Measurements from ENCODE around the gene RNF41.
A peak's percentile ranks its signal among the peaks of the same experiment; 100 is the strongest.
"Not testable (repeated sequence)": the region's sequence is repeated elsewhere in the genome, so short reads cannot be mapped to it uniquely, and the experiment has no call there.

Gene RNF41

DNA sequence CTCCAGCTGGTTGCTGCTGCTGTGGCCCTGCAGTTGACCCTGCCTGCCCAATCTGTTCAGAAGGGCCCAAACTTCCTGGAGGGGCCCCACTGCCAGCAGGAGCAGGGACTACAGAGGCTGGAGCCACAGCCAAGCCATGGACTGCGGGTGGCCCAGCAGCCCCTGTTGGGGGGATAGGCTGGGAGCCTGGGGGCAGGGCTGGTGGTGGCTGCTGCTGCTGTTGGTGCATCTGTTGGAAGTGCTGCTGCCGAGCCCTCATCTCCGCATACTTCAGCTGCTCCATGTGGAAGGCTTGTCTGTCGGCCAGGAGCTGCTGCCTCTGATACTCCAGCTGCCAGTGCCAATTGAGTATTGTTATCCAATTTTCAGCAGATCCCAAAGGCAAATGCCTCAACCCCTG is 56.4 kb downstream of the RNF41 start:
- DNase-seq (ENCODE audit: low read depth) = no peak

DNA sequence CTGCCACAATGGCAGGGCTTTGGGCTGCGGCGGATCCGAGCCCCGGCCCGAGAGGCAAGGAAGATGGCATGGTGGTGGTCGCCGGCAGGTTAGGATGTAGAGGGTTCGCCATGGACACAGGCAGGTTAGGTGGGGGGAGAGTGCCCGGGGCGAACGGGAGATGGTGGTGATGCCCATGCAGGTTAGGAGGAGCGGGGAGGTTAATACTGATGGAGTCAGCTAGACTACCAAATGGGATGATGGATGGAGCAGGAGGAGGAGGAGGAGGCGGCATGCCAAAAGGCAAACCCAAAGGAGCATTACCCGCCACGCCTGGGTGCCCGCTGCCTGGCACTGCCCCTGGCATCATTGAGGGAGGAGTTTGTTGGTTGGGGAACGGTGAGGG is 57.4 kb downstream of the RNF41 start:
- no peak for DNase-seq (ENCODE audit: low read depth)

DNA sequence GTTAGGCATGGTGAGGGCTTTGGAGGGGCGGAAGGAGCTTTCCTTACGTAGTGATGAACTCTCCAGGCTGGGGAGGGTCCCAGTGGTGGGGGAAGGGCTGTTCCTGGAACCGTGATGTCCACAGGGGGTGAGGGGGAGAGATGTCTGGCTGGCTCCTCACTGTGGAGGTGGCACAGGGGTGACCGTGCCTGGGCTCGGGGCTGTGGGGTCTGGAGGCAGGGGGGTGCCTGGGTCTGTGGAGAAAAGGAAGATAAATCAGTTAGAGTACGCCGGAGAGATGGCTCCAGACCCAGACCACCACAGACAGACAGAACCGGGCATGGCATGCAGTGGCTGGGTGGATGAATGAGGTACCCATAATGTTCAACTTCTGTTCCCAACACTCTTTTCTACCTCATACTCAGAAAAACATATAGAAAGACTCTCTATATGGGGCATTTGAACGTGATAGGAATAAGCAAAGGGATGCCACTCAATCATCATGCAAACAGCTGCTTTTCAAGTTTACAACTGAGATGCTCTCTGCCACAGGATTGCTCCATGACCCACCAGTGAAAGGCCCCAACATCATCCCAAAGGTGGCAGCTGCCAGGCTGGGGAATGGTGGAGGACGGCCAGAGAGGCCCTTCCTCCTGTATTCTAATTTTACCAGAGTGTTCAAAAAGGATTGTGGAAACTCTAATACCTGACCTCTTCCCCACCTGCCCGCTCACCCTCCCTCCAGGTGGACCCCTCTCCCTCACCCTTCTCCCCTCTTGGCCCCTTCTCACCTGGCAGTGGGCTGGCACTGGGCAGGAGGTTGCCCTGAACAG is 58.0 kb downstream of the RNF41 start:
- no peak for DNase-seq (ENCODE audit: low read depth)

- DNase-seq (ENCODE audit: low read depth) = no peak
Measured at GRCh38 chr12:56162468-56163290, 59.0 kb downstream of the RNF41 start.

DNA sequence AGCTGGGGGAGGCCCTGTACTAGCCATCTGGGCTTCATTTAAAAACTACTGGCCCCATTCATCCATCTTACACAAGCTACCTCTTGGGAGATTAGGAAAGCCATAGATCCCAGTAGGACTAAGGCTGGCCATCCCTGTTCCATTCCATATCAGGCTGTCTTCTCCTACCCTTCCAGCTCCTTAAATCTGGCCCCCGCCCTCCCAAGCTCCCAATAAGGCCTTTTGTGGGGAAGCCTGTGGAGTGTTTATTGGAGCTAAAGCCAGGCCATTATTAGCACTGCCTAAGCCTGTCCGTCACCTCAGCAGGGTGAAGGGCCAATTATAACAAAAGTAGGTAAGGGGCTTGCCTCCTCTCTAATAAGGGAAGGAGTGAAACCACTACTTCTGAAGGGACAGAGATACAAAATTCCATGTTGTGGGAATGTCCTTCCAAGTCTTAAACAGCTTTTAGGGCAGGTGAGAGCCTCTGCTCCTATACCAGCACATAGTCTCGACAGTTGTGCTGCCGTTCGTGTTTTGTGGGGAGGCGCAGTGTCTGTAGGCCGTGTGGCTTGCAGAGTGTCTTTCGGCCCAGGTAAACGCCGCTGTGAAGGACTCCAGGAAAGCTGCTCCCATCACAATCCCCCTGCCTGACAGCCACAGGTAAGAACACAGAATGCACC is 59.9 kb downstream of the RNF41 start:
- no peak for DNase-seq (ENCODE audit: low read depth)

DNA sequence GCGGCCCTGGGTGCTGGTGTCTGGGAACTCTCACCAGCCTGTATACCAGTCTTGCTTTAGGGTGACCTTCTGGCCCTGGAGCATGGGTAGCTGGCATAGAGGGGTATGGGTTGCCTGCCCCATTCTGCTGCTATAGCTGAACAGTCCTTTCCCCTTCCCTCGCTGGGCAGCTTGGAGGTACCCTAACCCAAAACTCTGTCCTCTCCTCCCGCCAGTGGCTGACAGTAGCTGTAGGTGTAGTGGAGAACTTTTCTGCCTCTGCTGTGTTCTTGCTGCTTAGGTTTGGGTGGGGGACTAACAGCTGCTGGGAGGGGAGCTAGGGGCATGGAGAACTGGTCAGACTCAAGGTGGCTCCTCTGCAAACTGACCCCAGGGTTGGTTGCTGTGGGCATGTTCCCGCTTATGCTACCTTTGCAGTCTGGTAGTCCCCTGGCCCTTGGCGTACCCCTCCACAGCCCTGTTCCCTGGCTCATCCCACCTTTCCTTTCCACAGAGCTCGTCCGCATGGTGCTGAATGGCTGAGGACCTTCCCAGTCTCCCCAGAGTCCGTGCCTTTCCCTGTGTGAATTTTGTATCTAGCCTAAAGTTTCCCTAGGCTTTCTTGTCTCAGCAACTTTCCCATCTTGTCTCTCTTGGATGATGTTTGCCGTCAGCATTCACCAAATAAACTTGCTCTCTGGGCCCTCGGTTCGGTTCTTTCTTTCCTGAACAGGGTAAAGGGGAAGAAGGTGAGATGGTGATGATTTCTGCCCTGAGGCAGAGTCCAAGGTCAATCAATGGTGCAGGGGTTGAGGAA is 60.6 kb downstream of the RNF41 start:
- DNase-seq (ENCODE audit: low read depth) = no peak

DNA sequence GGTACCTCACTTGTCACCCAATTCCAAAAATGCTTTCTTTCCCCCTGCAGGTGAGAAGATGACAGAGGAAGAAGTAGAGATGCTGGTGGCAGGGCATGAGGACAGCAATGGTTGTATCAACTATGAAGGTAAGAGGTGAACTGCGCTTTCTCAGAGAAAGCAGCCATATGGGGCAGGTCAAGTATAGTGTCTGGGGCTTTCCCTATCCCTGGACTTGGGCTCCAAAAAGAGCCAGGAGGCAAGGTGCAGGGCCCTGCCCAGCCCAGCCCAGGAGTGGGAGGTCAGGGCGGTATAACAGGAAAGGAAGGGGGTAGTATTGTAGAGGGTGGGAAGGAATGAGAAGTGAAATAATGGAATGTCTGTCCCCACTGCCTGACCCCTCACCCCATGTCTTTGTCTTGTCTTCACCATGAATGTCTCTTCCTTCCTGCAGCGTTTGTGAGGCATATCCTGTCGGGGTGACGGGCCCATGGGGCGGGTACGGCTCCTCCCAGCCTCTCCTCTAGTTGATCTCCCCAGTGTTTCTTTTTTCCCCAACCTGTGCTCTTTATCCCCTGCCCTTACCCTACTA is 61.4 kb downstream of the RNF41 start:
- peak; percentile 47 for DNase-seq (ENCODE audit: low read depth)

- DNase-seq (ENCODE audit: low read depth) = no peak
Measured at GRCh38 chr12:56159482-56160192, 62.1 kb downstream of the RNF41 start.

GRCh38 chr12:56158926-56159461 is 62.7 kb downstream of the RNF41 start:
- DNase-seq (ENCODE audit: low read depth) = no peak

- DNase-seq (ENCODE audit: low read depth) = peak; percentile 86
Measured at GRCh38 chr12:56158029-56158925, 63.4 kb downstream of the RNF41 start, which contains the start of gene MYL6. MYL6 (plus strand) TSS chr12:56158359; CDS start chr12:56158402, 43 bp downstream.

GRCh38 chr12:56157201-56158028 is 64.3 kb downstream of the RNF41 start:
- DNase-seq (ENCODE audit: low read depth) = peak; percentile 22

DNA sequence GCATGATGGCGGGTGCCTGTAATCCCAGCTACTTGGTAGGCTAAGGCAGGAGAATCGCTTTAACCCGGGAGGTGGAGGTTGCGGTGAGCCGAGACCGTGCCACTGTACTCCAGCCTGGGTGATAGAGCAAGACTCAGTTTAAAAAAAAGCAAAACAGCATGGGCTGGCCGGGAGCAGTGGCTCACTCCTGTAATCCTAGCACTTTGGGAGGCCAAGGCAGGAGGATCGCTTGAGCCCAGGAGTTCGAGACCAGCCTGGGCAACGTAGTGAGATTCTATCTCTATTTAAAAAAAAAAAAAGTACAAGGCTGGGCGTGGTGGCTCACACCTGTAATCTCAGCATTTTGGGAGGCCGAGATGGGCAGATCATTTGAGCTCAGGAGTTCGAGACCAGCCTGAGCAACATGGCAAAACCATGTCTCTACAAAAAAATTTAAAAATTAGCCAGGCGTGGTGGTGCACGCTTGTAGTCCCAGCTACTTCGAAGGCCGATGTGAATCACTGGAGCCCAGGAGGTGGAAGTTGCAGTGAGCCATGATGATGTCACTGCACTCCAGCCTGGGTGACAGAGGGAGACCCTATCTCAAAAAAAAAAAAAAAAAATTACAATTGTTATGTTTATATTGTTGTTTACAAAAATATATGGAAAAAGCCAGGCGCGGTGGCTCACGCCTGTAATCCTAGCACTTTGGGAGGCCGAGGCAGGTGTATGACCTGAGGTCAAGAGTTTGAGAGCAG is 65.1 kb downstream of the RNF41 start:
- DNase-seq (ENCODE audit: low read depth) = not testable (repeated sequence)

- no peak for DNase-seq (ENCODE audit: low read depth)
Measured at GRCh38 chr12:56155256-56155845, 66.4 kb downstream of the RNF41 start.

DNA sequence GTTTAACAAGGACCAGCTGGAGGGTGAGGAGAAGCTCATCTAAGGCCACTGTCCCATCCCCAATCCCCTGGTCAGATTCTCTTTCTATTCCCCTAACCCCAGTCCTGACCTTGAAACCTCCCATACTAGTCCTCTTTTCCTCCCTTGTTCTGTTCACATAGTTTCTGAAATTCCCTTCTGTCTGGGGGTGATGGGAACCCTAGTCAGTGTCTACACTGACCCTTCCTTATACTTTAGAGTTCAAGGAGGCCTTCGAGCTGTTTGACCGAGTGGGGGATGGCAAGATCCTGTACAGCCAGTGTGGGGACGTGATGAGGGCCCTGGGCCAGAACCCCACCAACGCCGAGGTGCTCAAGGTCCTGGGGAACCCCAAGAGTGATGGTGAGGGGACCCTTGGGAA is 66.9 kb downstream of the RNF41 start:
- DNase-seq (ENCODE audit: low read depth) = no peak

DNA sequence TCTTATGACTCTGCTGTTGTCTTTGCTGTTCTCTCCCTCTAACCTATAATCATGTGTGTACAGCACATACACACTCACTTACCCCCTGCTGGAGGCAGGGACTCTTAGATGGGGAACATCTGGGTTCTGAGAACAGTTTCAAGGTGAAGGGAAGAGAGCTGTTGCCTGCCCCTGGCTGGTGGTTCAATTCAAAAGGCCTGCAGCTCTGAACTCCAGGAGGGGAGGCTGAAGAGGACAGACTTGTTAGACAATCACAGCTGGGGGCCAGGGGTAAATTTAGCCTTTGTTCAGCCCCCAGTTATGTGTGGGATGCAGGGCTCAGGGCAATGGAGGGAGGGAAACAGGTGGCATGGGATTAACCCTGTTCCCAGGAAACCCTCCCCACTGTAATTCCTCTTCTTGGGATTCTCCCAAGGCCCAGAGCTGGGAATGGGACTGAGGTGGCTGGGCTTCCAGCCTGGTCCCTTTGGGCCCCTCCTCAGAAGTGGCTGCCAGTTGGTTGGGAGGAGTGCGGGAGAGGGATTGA is 67.4 kb downstream of the RNF41 start:
- no peak for DNase-seq (ENCODE audit: low read depth)

GRCh38 chr12:56153678-56154065 is 68.0 kb downstream of the RNF41 start:
- no peak for DNase-seq (ENCODE audit: low read depth)
